Colon (tissue), 2 donors: ENCODE data around the gene CIAO2A.
"Not testable (repeated sequence)": the region's sequence is repeated elsewhere in the genome, so short reads cannot be mapped to it uniquely, and the experiment has no call there.

ENCODE experiments used
- FAIRE-seq: peaks from 2 replicates; lab custom pipeline; 2012; peaks lifted over from hg19 to GRCh38; lab: Jason Lieb, UNC
- donor health status: control.
- donor health status: control.

Gene CIAO2A

GRCh38 chr15:64093627-64094417 is at the start of gene CIAO2A:
Gene CIAO2A, minus strand, starts transcription at chr15:64093838. Its CDS starts 70 bp downstream, at chr15:64093768.
- peak; percentile 72 for FAIRE-seq

- FAIRE-seq, result no peak
These were observed 49.6 kb upstream of the CIAO2A start for GRCh38 chr15:64143276-64143675.

- no peak for FAIRE-seq
These were observed 48.3 kb upstream of the CIAO2A start for GRCh38 chr15:64141798-64142512.

- FAIRE-seq, result no peak
These were observed 44.8 kb upstream of the CIAO2A start for GRCh38 chr15:64138331-64138941.

DNA sequence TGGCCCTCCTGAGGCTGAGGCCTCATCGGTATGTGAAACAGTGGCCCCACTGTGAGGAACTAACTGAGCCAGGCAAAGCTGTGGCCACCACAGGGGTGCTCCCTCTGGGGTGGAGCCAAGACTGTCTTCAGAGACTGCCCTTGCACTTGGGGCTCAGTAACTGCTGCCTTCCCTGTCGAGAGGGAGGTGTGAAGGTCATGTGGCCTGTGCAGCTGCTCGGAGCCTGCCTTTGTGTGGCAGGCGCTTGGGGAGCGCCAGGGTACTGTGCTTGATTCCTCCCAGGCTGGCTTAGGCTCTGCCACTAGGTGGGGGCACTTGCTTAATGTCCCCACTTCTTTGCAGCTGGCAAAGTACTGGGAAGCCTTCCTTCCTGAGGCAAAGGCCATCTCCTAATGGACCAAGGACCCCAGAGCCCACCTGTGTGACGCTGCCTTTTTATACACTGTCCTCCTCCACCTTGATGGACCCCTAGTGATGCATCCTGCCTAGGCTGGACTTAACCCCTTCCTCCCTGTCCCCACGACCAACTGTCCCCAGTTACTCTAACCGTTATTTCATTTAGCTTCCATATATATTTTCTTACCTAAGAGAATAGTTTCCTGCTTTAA is 43.7 kb upstream of the CIAO2A start:
- no peak for FAIRE-seq

DNA sequence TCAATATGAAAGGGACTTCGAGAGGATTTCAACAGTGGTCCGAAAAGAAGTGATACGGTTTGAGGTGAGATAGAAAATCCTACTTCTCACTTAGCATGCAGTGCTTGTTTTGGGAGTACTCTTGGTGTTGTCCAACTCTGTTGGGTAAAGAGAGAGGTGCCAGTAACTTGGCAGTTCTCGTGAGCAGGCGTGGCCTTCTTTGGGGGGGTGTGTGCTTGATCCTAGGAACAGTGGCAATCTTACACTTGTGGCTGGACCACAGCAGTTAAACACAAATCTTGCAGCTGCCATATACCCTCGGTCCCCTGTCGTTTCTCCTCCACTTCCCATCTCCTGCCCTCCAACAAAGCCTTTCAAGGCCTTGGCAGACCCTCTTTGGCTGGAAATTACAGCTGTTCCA is 42.7 kb upstream of the CIAO2A start:
- FAIRE-seq, result no peak

DNA sequence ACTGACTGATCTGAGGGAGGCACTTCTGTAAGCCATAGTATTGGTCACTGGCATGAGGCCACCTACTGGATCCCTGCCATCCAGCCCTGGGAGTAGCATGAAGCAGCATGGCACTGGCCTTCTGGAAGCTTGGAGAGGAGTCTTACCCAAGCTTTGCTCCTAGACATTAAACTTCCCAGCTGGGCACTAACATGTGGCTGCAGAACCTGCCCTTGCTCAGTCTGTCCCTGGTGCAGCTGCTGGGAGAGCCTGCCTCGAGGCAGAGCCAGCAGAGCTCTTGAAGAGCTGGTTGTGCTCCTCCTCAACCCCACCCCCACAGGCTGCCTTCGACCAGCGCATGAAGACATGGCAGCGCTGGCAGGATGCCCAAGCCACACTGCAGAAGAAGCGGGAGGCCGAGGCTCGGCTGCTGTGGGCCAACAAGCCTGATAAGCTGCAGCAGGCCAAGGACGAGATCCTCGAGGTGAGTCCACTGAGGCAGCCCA is 40.7 kb upstream of the CIAO2A start:
- no peak for FAIRE-seq

DNA sequence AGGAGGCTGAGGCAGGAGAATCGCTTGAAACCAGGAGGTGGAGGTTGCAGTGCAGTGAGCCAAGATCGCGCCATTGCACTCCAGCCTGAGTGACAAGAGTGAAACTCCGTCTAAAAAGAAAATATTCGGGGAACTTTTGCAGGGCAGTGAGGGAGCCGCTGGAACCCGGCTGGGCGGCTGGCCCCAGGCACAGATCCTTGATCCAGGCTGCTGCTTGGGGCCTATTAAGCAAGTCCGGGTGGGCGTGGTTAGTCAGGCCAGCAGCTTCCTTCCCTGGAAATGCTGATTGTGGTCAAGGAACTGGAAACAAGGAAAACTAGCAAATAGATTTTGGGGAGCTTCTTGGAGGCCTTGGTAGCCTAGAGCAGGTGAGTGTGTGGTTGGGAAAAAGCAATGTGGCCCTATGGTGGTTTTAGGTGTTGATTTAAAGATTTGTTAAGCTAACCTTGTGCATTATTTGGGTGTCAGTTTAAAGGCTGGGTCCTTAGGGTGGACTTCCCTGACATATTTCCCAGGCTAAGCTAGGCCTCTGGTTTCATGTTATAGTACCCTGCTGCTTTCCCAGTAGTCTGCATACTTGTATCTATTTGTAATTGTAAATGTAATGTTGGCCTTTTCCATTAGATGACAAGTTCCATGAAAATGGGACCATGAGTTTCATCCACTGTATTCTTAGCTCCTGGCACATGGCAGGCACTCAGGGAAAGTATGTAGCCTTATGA is 40.1 kb upstream of the CIAO2A start:
- no peak for FAIRE-seq

DNA sequence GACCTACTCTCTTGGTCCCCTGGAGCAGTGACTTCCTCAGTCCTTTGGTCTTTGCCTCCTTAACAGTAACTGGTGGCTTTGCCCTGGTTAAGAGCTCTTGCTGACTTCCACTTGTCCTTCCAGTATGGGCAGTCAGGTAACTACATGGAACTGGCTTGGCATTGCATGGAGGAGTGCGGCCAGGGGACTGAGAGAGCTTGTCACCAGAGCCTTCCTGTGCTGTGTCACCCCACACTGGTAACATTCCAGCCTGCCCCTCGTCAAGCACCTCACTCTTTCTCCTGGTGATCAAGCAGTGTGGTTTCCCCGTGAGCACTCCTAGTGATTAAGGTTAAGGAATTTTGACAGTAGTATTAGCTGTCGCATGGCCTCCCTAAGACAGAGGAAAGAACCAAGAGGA is 38.6 kb upstream of the CIAO2A start:
- no peak for FAIRE-seq

DNA sequence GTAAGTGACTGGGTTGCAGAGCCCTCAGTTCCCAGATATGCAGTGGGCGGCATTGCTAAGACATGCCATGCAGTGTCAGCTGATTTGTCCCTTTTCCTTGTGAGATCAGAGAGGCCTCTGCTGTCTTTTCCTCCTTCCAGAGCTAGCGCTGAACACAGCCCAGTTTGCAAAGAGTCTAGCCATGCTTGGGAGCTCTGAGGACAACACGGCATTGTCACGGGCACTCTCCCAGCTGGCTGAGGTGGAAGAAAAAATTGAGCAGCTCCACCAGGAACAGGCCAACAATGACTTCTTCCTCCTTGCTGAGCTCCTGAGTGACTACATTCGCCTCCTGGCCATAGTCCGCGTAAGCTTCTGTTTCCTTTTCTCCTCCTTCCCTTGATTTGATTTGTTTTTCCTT is 37.9 kb upstream of the CIAO2A start:
- FAIRE-seq, result no peak

DNA sequence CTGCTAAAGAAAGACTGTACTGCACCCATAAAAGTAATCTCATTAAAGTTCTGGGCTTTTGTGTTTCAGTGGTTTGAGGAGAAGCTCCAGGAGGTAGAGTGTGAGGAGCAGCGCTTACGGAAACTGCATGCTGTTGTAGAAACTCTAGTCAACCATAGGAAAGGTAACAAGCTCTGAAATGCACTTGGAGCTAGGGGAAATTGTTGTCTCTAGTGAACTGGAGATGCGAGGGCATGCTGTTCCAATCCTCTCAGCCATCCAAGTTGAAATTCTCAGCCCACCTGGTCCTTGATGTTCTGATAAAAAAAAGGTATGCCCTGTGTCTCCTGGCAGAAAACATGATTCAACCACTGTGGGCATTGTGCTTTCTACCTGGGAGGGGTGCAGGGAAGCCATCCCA is 36.5 kb upstream of the CIAO2A start:
- no peak for FAIRE-seq

DNA sequence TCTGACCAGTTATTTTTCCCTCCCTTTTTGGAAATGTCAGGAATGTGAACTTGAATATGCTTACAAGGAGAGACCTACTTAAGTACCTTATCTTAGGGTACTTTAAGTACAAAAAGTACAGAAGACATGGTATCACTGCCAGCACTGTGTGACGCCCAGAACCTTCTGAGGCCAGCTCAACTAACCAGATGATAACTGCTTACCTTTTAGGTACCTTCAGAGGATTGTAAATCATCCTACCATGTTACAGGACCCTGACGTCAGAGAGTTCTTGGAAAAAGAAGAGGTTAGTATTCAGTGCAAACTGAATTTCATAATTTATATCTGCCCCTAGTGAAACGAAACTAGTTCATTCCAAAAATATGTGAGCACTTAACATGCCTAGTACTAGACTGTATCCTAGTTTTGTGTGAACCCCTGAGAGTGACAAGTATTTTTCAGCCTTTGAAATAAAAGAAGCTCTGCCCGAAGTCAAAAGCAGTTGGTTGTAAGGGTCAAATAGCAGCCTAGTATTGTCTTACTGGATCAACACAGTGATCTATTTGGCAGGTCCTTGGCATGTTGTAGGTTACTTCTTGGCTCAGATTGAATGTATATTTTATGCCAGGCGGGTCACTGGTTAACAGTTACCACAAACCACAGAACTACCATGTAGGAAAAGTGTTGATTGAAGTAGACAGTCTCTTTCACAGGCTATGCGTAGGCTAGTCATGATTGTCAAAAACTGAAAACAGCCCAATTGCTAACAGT is 34.1 kb upstream of the CIAO2A start:
- no peak for FAIRE-seq

DNA sequence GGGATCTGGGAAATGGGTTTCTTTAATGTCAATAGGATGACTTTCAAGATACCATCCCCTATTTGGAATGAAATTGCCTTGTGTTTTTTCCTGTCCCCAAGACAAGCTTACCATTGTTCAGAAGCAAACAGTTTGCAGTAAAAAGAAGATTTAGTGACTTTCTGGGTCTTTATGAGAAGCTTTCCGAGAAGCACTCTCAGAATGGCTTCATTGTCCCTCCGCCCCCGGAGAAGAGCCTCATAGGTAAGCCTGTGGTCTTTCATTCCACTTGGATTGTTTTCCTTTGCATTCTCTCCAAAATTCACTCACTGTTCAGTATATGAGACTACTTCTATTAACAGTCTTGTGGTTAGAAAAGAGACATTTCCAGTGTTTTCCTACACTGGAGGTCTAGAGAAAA is 32.3 kb upstream of the CIAO2A start:
- FAIRE-seq, result no peak

DNA sequence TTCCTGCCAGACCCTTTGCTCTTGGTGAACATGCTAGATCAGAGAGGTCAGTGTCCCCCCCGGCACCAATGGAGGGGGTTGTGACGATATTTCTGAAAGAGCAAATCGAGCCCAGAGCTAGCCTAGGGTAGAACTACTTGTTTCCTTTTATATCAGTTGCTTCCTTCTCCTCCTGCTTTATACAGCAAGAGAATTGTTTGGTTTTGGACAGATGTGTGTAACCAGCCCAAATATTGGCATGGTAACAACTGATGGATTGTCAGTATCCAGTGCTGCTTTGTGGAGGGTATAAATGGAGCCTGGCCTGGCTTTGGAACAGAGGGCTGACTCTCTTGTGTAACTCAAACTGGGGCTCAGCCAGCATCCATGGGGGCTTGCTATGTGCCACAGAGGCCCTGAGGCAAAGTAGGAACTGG is 29.3 kb upstream of the CIAO2A start:
- FAIRE-seq, result no peak

GRCh38 chr15:64122444-64122843 is 28.8 kb upstream of the CIAO2A start:
- FAIRE-seq, result no peak

DNA sequence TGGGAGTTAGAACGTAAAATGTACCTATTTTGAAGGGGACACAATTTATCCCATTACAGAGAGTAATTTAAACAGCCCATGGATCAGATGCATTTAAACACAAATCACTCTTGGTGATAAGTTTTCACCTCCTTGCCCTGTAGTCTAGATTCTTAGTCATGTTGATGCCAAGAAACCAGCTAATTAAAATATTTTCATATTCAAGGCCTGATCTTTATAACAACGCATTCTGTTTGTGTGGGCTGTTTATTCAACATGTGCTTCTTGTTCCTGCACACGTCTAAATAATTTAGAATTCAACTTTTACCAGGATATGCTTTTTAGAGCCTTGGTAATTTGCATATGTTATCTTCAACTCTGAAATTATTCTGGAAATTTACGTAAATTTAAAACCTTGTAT is 28.0 kb upstream of the CIAO2A start:
- FAIRE-seq, result no peak

- not testable (repeated sequence) for FAIRE-seq
These were observed 26.7 kb upstream of the CIAO2A start for GRCh38 chr15:64120322-64120721.

DNA sequence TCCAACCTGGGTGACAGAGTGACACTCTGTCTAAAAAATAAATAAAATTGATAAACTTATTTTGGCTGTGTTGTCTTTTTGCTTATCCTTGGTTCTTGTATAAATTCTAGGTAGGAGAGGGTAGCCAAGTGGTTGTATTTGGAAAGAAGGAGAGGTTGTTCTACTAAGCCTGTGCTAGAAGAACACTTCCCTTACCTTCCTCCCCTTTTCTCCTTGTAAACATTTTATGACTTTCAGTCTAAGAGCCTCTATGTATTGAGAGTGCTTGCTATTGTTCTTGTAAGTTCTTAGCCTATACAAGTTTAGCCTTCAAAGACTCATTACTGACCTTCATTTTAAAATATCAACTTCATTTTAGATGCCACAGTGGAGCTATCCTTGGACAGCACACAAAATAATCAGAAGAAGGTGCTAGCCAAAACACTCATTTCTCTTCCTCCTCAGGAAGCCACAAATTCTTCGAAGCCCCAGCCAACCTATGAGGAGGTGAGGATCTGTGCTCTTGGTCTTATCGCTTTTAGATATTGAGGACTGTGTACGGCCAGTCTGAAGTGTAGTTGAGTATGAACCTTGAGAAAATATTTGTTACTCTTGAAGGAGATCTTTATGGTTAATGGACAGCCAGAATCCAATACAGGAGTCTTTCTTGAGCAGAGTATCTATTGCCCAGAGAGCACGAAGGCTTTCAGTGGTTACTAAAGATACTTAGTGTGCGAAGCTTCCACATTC is 24.3 kb upstream of the CIAO2A start:
- no peak for FAIRE-seq

DNA sequence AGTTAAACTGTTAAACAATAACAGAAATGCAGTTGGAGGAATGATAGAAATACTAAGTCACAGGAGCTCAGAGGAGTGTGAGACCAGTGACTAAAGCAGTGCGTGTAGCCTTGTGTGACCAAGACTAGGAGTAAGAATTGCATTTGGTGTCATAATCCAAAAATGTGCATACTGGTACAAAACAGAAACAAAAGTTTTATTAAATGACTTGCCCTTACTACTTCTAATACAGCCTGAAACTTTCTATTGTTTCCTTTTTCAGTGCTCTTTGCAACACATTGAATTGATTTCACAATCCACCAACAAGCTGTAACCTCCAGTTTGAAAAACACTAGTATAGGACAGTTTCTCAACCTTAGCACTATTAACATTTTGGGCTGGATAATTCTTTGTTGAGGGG is 19.3 kb upstream of the CIAO2A start:
- no peak for FAIRE-seq

- FAIRE-seq, result no peak
These were observed 18.6 kb upstream of the CIAO2A start for GRCh38 chr15:64112073-64112772.
